GM19397 (cell line): Measurements from ENCODE around the gene NLRP14.

ENCODE experiments used
- ATAC-seq: cut with Tn5 transposase; IDR thresholded peaks from one replicate; pipeline ENCODE4 v1.9.1; 2021; ENCODE audit warnings: mild to moderate bottlenecking, moderate library complexity; ENCODE audit not compliant: unreplicated experiment

Gene NLRP14

DNA sequence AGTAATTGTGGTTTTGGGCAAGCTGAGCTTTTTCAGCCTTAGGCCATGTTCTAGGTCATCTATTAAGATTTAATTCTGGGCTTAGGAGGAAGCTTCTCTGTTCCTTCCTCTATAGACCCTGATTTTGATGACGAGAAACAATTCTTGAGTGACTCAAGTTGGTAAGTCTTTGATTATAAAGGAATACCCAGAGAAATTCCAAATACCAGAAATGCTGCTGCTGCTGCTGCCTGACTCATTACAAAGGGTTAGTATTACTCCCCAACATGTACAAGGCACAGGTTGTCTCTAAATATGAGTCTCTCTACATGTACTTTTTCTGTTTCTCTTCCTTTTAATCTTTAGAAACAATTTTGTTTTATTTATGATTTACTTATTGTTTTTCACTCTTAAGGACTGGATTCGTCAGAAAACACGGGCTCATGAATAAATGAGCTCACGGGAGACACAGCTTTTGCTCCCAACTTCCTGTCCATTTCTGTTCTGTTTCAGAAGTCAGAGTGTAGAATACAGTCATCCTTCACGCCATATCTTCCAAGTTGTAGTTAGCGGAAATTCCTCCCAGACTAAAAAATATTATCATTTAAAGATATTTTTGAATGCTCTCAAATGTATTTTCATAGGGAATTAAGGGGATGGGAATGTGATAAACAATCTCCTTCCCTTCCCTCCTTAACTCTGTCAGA lies 36.7 kb downstream of the NLRP14 start:
- ATAC-seq, result no peak

GRCh38 chr11:7057641-7058040 lies 37.4 kb downstream of the NLRP14 start:
- ATAC-seq, result no peak

- no peak for ATAC-seq
Measured at GRCh38 chr11:7060868-7061267, 40.6 kb downstream of the NLRP14 start.

DNA sequence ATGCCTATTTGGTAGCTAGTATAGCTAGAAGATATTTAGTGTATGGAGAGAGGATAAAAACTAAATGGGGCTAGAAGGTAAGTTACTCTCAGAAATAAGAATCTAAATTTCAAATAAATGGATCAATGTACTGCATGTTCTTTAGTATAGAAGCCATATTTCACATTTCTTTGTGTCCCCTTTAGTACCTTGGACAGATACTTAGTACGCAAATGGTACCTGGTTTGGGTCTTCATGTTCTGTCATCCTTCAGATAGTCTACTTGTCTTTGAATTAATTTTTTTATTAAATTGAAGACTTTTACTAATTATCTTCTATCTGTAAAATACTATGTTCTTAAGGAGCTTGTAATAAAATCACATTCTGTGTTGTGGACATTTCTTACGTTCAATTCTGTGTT lies 42.3 kb downstream of the NLRP14 start:
- ATAC-seq, result no peak

DNA sequence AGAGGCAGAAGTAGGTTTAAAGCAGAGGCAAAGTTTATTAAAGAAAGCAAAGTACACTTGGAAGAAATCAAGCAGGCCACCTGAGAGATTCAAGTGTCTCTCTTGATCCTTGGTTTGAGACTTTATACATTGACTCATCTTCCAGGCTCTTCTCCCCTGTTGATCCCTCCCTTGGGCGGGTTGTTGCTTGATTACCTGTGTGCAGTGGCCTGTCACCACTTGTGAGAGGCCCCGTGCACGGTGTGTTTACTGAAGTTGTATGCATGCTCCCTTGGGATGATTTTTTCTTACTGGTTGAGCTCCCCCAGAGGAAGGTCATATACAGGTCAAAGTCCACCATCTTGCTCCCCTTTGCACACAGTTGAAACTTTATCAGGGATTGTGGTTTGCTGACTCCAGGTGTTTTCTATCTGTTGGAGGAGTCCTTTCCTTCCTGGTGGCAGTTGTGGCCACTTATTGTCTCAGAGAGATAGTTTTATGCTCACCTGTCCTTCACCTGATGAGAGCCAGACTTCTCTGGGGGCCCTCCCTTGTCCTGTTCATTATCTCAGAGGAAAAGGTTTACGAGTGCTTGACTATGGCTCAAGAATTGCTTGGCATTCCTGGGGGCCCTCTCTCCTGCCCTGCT lies 52.2 kb downstream of the NLRP14 start:
- ATAC-seq, result no peak

DNA sequence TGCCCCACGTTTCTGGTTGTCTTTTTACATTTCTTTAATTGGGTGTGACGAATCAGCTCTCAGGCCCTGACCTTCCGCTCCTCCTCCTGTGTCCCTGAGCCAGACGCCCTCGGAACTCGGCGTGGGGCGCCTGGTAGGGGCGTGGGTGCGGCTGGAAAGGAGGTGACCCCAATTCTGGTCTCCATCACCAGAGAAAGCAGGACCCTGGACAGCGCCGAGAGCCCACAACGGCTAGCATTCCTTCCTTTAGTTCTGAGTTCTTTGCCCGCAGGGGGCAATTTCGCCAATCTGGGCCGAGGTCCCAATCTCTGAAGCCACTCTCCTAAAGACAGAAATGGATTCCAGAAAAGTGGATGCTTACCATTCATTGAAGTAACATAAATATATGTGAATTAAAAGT lies 56.8 kb downstream of the NLRP14 start:
- no peak for ATAC-seq

GRCh38 chr11:7079545-7080135 lies 59.4 kb downstream of the NLRP14 start:
- no peak for ATAC-seq

- no peak for ATAC-seq
Measured at GRCh38 chr11:7080900-7081299, 60.6 kb downstream of the NLRP14 start.

GRCh38 chr11:7081441-7081840 lies 61.2 kb downstream of the NLRP14 start:
- ATAC-seq, result no peak

DNA sequence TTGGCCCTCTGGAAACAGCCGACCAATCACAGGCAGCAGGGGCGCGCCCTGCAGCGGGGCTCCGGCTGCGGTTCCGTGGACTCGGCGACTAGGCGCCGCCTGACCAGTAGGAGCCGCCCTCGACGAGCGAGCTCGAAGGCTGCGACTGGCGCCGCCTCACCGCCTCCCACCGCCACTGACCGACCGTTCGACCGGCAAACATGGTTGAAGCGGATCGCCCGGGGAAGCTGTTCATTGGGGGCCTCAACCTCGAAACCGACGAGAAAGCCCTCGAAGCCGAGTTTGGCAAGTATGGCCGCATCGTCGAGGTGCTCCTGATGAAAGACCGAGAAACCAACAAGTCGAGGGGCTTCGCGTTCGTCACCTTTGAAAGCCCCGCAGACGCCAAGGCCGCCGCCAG lies 68.6 kb downstream of the NLRP14 start, which contains the start of gene RBMXL2:
Gene RBMXL2 (plus strand): TSS at position 78 of the 400 bp plus-strand sequence. CDS start 123 bp downstream, at position 201.
- ATAC-seq, result no peak

- ATAC-seq, result no peak
Measured at GRCh38 chr11:7089328-7090251, 69.3 kb downstream of the NLRP14 start.

DNA sequence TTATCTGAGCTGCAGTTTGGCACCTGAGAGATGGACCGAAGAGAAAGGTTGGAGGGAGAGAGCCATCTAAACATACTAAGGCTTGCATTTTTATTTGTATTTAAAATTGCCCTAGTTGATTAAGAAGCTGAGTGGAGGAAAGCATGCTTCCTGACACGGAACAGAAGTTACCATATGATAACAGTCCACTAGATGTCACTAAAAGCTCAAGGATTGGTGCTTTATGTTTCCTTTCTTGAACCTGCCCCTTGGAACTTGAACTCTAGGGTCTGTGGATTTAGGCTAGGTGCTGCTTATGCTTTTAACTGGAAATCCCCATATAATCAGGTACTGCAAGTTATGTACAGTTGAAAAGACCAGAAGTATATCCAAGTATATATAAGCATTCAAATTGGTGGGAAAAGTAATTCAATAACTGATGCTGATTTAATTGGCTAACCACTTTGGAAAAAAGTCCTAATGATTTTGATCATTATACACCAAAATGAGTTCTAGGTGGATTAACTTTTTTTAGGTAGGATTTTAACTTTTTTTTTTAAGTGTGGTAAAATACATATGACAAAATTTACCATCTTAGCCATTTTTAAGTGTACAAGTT lies 78.1 kb downstream of the NLRP14 start:
- ATAC-seq, result peak; percentile 74

- no peak for ATAC-seq
Measured at GRCh38 chr11:7115780-7116179, 95.5 kb downstream of the NLRP14 start.

DNA sequence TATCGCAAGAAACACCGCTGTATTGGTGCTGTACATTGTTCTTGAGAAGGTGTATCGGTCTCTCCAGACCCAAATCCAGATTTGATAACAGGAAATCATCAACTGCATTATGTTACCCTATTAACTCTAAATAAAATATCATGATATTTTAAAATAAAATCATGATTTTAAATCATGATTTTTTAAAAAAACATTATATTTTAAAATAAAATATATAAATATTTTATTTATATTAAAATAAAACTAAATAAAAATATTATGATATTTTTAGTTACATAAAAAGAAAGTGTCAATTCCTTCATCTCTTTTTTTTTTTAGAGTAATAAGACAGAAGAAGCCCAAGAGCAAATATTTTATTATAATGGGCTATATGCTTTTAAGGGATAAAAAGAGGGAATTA lies 96.1 kb downstream of the NLRP14 start:
- ATAC-seq, result no peak
